Endothelial cell (in vitro differentiated cells): ENCODE results near the gene GABRD. TPM values are rescaled to one million over a fixed set of nuclear protein-coding genes. Genes with fewer than 3 reads are reported as not detected.

Source experiments
- DNase-seq: peaks from one replicate; pipeline ENCODE4 v3.0.0; 2021; ENCODE audit warnings: low spot score
- H3K27ac Mint-ChIP-seq: one replicate; pipeline ENCODE4 v1.8.0; 2021; ENCODE audit warnings: mixed read lengths, inconsistent platforms; ENCODE audit not compliant: unreplicated experiment
- H3K27me3 Mint-ChIP-seq: one replicate; pipeline ENCODE4 v1.8.0; 2021; ENCODE audit warnings: mild to moderate bottlenecking, moderate library complexity, mixed read lengths, inconsistent platforms; ENCODE audit not compliant: unreplicated experiment
- H3K36me3 Mint-ChIP-seq: one replicate; pipeline ENCODE4 v1.8.0; 2021; ENCODE audit warnings: mild to moderate bottlenecking, low read depth, mixed read lengths, inconsistent platforms; ENCODE audit not compliant: unreplicated experiment
- H3K4me1 Mint-ChIP-seq: one replicate; pipeline ENCODE4 v1.8.0; 2021; ENCODE audit warnings: mild to moderate bottlenecking, mixed read lengths, inconsistent platforms; ENCODE audit not compliant: unreplicated experiment
- H3K4me3 Mint-ChIP-seq: one replicate; pipeline ENCODE4 v1.8.0; 2021; ENCODE audit warnings: mild to moderate bottlenecking, mixed read lengths, inconsistent platforms; ENCODE audit not compliant: unreplicated experiment
- H3K9me3 Mint-ChIP-seq: one replicate; pipeline ENCODE4 v1.8.0; 2021; ENCODE audit warnings: mixed read lengths, inconsistent platforms; ENCODE audit not compliant: unreplicated experiment
- total RNA-seq: library from RNA; stranded (reverse); fragmentation: NEBNext Ultra II Directional; extraction: Animal tissue kit (Norgen Biotek cat#: 25700); gene quantifications from one replicate; pipeline ENCODE4 v1.2.1, GENCODE V29; 2021; ENCODE audit not compliant: unreplicated experiment
- TF ChIP-seq, protein P1 (sequence below): fragments of 200-600 bp; sonication (generic); IDR thresholded peaks from one replicate; pipeline ENCODE4 v1.5.0; 2021; ENCODE audit warnings: antibody characterized with exemption; ENCODE audit not compliant: unreplicated experiment

The GABRD gene
- total RNA-seq, 1 donor from 2014 or later = 0.64 TPM

DNA sequence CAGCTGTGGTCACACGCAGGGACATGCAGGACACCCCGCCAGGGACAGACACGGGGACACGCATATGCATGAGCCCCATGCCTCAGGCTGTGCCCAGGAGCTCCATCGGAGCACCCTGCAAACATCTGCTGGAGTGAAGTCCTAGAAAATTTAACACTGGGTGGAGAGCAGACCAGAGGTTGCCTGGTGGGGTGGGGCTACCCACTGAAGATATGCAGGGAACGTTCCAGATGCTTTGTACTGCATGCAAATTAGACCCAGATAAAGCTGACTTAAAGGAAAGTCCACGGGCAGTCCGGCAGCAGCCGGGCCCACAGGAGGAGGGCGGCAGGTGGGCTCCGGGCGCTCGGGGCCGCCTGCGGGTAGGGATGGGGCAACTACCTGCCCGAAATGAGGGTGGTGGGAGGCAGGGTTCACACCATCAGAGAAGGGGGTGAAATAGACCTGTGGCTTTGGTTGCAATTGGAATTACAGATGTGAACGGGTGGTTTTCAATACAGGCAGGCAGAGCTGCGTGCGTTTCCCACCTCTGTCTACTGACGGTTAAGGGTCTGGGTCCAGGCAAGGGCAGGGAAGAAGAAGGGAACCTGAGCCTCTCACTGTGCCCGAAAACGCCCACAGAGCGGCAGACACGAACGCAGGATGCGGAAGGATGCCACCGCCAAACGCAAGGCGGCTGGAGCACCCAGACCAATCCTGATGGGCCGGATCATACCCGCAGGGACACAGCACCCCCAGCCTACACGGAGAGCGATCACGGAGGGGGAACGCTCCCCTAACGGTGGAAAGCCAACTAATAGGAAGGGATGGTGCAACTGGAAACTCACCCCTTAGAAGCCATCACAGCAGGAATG is 36.5 kb upstream of the GABRD start:
- Mint-ChIP-seq H3K36me3 (no peaks in the 10 kb centered on the region), H3K27me3 (peaks cover 27% of the 10 kb centered on the region), H3K27ac (no peak overlapping the region), H3K9me3 (no peaks in the 10 kb centered on the region), H3K4me3 (no peak overlapping the region), H3K4me1 (no peaks in the 10 kb centered on the region)
- no peak for DNase-seq
- TF ChIP-seq, protein P1, sequence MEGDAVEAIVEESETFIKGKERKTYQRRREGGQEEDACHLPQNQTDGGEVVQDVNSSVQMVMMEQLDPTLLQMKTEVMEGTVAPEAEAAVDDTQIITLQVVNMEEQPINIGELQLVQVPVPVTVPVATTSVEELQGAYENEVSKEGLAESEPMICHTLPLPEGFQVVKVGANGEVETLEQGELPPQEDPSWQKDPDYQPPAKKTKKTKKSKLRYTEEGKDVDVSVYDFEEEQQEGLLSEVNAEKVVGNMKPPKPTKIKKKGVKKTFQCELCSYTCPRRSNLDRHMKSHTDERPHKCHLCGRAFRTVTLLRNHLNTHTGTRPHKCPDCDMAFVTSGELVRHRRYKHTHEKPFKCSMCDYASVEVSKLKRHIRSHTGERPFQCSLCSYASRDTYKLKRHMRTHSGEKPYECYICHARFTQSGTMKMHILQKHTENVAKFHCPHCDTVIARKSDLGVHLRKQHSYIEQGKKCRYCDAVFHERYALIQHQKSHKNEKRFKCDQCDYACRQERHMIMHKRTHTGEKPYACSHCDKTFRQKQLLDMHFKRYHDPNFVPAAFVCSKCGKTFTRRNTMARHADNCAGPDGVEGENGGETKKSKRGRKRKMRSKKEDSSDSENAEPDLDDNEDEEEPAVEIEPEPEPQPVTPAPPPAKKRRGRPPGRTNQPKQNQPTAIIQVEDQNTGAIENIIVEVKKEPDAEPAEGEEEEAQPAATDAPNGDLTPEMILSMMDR = no peak

DNA sequence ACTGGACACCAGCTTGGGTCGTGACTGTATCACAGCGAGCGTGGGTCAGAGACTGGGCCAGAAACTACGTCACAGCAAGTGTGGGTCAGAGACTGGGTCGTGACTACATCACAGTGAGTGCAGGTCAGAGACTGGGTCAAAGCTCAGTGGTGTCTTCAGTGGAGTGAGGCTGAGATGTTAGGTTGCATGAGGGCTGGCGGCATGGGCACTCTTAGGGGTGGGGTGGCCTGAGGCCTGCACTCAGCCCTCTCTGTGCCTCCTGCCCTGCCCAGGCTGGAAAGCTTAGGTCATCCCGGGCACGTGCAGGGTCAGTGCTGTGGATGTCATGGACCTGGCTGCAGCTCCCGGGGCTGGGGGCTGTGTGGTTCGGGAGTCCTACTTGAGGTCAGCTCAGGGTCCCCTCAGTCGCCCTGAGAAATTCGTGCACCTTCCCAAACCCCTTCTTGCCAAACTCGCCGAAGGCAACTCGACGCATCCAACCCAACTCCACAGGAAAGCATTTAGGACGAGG is 34.5 kb upstream of the GABRD start:
- H3K27ac Mint-ChIP-seq = no peak overlapping the region
- TF ChIP-seq, protein P1 = no peak
- H3K36me3 Mint-ChIP-seq = no peaks in the 10 kb centered on the region
- no peaks in the 10 kb centered on the region for H3K4me1 Mint-ChIP-seq
- no peak overlapping the region for H3K4me3 Mint-ChIP-seq
- DNase-seq = no peak
- no peaks in the 10 kb centered on the region for H3K9me3 Mint-ChIP-seq
- peaks cover 12% of the 10 kb centered on the region for H3K27me3 Mint-ChIP-seq

DNA sequence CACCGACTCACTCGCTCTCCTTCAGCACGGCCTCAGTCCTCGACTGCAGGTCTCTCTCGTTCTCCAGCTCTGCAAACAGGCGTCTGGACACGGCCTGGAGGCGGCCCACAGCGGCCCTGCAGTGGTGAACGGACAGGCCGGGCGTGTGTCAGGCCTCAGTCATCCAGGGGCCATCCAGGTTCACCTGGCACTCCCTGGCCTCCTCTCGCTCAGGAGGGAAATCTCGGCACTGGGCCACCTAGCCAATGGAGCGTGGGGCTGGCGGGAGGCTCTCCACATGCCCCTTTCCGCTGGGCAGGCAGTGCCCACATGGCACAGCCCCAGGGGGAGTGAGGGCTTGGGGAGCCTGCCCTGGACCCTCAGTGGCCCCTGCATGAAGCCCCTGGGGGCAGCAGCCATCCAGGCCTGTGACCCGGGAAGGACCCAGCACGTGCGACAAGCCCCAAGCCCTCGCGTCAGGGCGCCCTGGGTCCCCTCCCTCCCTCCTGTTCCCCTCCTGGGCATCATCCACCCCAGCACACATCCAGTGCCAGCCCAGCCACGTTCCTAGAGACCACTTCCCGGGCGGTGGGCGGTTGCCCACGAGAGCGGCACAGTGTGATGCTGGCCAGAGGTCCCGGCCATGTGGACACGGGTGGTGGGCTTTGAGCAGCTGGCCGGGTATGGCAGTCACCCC is 33.6 kb upstream of the GABRD start:
- no peak for DNase-seq
- H3K36me3 Mint-ChIP-seq = no peaks in the 10 kb centered on the region
- TF ChIP-seq, protein P1 = no peak
- no peak overlapping the region for H3K4me3 Mint-ChIP-seq
- no peaks in the 10 kb centered on the region for H3K4me1 Mint-ChIP-seq
- no peaks in the 10 kb centered on the region for H3K9me3 Mint-ChIP-seq
- H3K27ac Mint-ChIP-seq = no peak overlapping the region
- H3K27me3 Mint-ChIP-seq = peaks cover 9% of the 10 kb centered on the region

DNA sequence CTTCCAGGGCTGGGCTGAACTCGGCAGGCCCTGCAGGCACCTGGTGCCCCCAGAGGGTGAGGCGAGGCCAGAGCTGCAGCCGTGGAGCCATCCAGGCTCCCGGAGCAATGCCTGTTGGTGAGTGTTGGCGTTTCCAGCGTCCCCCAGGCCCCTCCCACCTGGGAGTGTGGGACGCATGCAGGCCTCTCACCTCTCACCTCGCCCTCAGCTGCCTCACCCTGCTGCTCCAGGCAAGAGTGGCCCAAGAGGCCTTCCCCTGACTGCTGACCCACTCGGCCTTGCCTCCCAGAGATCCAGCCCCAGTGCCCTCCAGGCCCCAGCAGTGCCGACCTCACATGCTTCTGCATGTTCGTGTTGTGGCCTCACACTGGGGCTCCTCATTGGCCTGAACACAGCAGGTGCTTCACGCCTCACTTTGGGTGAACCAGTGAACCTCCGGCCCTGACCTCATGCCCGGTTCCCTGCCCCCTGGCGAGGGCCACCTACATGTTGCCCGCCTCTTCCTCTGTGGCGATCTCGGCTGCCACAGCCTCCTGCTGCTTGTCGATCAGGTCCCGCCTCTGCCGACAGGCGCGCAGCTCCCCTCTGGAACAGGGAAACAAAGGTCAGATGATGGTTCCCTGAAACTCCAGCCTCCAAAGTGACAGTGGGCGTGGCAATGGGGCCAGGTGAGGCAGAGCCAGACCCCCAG is 32.5 kb upstream of the GABRD start:
- Mint-ChIP-seq H3K4me1 (no peaks in the 10 kb centered on the region), H3K27me3 (peaks cover 7% of the 10 kb centered on the region), H3K36me3 (no peaks in the 10 kb centered on the region), H3K27ac (no peak overlapping the region), H3K4me3 (no peak overlapping the region), H3K9me3 (no peaks in the 10 kb centered on the region)
- TF ChIP-seq, protein P1 = no peak
- DNase-seq = no peak
